Right renal cortex interstitium (tissue), 3 donors: ENCODE data around the gene COIL. TPM values are rescaled to one million over a fixed set of nuclear protein-coding genes. Genes with fewer than 3 reads are reported as not detected.

Source experiments
- DNase-seq, 3 donors: peaks; one replicate each; pipeline ENCODE4 v3.0.0-alpha.2; 2013; ENCODE audit warnings: low read depth in 3 of 3, low spot score in 2 of 3
- polyA plus RNA-seq, 3 donors: library from polyadenylated mRNA; unstranded; fragments of 120-200 nt; gene quantifications; one replicate each; pipeline ENCODE4 v1.2.1, GENCODE V29; 2013; ENCODE audit not compliant: insufficient read length in 3 of 3

Gene COIL
- polyA plus RNA-seq, 3 donors = 33.3 to 36.4 (median 34.5) TPM

- DNase-seq = no peak
Observed at GRCh38 chr17:56910509-56911235, 50.2 kb downstream of the COIL start.

- DNase-seq = no peak
Observed at GRCh38 chr17:56909742-56910508, 50.9 kb downstream of the COIL start.

DNA sequence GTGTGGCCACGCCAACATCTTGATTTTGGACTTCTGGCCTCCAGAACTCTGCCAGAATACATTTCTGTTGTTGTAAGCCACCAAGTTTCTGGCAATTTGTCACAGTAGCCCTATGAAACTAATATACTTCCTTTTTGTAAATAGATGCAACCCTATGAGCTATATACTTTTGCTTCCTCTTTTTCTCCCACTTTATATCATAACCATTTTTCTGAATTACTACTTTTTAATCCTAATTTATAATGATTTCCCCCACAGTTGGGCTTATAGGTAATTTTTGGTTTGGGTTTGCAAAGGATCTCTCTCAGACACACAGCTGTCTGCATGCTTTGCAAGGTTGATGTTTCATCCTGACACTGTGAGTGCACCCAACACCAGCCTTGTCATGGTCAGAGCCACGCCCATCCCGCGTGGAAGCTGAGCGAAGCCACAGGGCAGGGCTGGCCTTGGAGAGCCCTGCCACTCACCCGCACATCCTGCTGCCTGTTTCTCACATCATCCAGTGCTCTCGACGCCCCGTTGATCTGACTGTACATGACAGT lies 52.8 kb downstream of the COIL start:
- no peak for DNase-seq

DNA sequence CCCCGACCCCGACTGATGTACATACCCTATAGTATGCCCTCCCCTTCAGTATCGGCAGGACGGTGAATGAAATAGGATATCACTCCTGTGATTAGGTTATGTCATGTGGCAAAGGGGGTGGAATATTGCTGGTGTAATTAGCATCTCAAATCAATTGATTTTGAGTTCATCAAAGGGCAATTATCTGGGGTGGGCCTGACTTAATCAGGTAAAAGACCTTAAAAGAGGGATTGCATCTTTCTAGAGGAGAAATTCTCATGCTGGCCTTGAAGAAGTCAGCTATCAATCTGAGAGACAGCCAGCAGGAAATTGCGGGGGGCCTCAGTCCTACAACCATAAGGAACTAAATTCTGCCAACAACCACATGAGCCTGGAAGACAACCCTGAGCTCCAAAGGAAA lies 57.3 kb downstream of the COIL start:
- DNase-seq = no peak

DNA sequence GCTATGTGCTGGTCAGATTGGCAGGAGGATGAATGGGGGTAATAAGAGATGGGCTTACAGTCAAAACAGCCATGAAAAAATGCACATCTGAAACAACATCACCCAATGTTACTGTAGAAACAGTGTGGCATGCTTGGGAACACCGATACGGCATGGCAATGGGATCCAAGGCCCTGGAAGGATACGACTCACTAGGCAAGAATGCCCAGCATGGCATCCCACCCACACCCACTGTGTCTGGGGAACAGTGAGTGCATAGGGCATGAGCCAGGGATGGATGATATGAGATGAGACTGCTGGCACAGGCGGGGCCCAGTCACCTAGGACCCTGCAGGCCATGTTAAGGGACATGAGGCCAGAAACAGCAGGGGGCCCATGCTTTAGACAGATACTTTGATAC lies 58.5 kb downstream of the COIL start:
- no peak for DNase-seq

- no peak for DNase-seq
Observed at GRCh38 chr17:56899403-56899802, 61.4 kb downstream of the COIL start.

GRCh38 chr17:56898874-56899273 lies 62.0 kb downstream of the COIL start:
- DNase-seq = no peak

DNA sequence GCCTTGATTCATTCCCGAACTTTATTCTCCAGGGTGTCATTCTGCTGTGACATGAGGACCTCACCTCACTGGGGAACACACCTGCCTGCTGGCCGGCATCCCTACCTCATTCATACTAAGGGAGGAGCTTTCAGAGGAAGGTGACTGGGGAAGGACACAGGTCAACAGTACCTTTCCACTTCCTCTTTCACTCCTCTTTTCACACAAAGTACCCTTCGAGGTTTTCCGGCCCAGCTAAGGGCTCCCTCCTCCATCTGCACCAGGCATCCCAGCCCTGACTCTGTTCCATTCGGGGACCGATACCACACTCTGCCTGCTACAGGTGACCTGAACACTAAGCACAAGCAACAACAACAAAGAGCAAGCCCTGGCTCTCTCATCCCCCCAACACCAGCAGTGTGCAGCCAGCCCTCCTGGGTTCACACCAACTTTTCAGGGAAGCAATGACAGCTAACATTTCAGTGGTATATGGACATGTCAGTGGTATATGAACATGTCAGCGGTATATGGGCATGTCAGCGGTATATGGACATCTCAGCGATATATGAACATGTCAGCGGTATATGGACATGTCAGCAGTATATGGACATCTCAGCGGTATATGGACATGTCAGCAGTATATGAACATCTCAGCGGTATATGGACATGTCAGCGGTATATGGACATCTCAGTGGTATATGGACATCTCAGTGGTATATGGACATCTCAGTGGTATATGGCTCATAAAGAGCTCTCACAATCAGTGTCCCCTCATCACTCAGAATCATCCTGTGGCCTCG lies 63.0 kb downstream of the COIL start:
- no peak for DNase-seq

DNA sequence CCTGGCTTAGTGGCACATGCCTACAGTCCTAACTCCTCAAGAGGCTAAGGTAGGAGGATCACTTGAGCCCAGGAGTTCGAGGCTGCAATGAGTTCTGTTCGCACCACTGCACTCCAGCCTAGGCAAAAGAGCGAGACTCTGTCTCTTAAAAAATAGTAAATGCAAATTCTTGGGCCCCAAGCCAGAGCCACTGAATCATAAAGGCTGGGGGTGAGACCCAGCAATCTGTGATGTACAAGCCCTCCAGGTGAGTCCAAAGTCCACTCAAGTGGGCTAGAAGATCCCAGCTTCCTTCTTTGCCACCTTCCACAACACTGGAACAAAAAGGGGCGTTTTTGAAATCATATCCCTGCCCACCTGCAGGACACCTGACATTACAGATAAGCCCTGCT lies 63.9 kb downstream of the COIL start:
- DNase-seq = no peak

GRCh38 chr17:56896217-56896967 lies 64.5 kb downstream of the COIL start:
- DNase-seq = no peak

DNA sequence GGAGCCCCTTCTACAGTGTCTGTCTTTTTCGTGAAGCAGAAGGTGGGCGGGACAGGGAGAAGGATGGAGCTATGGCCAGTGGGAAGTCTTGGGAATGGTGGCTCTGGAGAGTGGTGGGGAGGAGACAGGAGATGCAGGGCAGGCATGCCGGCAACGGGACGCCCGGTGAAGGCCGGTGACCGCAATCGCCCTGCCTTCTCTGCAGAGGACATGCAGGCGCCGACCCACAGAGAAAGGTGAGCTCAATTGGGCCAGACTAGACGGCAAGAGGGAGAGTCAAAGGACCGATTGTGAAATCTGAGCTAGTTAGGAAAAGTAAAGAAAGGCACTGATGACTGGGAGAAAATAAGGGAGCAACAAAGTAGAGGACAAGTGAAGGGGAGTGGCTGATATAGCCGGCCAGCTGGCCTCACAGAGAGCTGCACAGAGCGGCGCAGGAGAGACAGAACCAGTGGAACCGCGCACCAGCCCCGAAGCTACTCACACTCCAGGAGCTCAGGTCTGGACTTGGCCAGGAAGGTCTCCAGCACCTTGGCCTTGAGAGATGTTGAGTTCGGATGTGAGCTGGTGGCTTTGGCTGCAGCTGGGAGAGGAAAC lies 65.9 kb downstream of the COIL start:
- no peak for DNase-seq

DNA sequence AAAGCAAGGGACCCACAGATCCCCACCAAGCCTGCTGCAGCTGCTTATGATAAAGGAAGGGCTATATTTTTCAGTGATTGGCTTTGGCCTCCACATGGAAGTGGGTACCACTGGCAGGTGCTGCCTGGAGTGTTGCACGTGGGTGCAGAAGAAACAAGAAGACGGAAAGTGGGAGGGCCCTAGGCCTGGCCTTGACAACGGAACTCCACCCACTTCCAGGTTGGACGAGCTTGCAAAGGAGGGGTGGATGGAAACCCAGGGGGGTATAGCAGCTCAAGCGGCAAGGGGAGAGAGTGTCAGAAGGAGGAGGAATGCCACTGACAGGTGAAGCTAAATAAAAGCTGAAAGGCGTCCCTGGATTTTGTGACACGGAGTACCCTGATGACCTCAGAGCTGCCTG lies 67.3 kb downstream of the COIL start:
- DNase-seq = no peak

DNA sequence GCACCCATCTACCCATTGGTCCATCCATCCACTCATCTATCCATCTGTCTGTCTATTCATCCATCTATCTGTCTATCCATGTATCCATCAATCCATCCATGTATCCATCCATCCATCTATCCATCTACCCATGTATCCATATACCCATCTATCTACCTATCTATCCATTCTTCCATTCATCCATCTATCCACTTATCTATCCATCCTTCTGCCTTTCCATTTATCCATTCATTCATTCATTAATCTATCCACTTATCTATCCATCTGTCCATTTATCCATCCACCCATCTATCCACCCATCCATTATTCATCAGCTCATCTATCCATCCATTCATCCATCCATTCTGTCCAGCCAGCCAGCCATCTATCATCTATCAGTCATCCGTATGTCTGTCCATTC lies 68.5 kb downstream of the COIL start:
- DNase-seq = no peak

DNA sequence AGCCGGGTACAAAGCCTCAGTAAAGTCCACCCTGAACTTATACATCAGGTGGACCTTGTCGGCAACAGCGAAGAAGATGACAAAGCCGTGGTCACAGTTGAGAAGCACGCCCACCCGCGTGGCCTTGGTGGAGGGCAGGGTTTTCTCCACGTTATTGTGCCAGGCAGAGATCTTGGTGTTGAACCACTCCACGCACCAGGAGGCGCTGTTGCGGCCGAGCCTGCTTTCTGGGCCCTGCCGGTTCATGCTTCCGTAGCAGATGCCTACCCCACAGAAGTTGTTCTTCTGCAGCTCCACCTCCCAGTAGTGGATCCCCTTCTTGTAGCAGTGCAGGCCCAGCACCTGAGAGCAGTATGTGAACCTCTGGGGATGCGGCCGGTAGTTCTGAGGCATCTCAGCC lies 69.1 kb downstream of the COIL start:
- DNase-seq = no peak

GRCh38 chr17:56890906-56891674 lies 69.8 kb downstream of the COIL start:
- no peak for DNase-seq

- no peak for DNase-seq
Observed at GRCh38 chr17:56890390-56890789, 70.5 kb downstream of the COIL start.
